ENCODE results near the gene EML1. TPM values are rescaled to one million over a fixed set of nuclear protein-coding genes. Genes with fewer than 3 reads are reported as not detected.
A peak's percentile ranks its signal among the peaks of the same experiment; 100 is the strongest.
"Not testable (repeated sequence)": the region's sequence is repeated elsewhere in the genome, so short reads cannot be mapped to it uniquely, and the experiment has no call there.

The EML1 gene
- total RNA-seq, 1 donor from 2014 or later = 92.9 TPM

DNA sequence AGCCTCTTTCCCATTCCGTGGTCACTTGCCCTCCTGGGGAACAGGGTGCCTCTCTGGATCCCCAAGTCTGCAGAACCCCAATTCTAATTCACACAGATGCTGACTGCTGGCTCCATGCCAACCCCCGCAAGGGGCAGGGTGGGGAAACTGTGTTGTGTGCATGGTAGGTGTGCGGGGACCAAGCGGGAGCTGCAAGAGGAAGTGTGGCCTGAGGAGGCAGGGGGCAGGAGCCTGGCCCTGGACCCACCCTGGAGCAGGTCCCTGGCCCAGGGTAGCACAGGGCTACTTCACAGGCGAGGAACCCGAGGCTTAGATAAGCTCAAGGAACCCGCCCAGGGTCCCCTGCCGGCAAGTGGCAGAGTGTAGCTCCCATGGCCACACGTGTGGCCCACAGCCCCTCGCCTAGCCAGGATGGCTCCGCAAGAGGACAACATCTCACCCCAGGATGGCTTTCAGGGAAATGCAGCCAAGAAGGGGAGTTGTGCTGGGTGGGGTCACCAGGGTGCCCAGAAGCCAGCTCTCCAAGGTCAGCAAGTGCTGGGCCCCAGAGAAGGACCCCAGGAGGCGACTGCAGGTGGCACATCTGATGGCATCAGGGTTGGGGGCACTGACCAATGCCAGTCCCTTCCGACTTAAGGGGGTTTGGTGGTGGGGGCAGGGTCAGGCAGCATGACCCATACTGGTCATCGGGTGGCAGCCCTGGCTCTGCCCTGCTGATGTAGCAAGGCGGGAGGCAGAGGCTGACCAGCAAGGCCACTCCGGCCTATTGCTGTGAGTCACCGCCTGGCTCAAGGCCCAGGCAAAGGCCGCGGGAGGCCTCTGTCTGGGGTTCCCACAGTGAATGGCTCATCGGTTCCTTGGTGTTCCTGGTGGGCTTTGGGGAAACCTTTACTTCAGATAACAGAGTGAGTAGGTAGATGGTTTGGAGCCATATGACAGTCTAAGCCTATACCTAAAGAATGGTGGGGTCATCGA lies 37.3 kb upstream of the EML1 start:
- DNase-seq = no peak

DNA sequence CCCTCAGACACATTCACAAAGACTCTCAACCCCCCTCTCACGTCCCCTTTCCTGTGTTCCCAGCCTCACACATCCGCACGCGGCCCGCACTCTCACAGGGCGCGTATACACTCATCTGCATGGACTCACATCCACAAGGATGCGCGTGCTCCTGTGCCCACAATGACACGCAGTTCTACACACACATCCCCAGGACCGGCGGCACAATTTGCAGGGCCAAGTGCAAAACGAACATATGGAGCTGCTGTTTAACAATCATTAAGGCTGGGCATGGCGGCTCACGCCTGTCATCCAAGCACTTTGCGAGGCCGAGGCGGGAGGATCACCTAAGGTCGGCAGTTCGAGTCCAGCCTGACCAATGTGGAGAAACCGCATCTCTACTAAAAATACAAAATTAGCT lies 36.4 kb upstream of the EML1 start:
- DNase-seq = no peak

DNA sequence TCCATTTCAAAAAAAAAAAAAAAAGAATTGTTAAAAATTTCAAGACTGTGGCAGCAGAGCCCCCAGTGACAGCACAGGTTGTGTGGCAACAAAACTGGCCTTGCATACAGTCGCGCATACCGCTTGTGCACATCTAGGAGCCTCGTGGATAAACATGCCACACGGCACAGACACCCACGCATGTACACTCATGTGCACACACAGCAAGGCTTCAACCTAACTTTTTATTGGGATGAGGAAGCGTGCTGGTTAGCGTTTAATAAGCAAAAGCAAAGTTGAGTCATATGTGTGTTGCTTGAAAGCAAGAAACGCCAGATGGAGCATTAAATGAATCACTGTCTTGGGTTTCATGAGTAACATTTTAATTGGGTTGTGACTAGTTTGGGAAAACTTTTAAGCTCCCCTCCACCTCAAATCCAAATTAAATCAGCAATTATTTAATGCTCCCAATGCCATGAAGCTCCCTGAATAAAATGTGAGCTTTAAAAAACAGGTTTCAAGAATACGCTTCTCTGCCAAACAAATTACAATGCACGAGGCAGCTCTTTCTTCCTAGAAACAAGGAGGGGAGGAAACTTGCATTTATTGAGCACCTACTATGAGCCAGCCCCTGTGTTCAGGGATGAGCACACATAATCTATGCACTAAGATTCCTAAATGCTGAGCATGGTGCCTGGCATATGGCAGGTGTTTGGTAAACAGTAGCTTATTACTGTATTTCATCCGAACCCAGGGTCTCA lies 35.7 kb upstream of the EML1 start:
- no peak for DNase-seq

GRCh38 chr14:99758121-99758821 lies 34.9 kb upstream of the EML1 start:
- DNase-seq = no peak

- DNase-seq = no peak
Observed at GRCh38 chr14:99758872-99759545, 34.2 kb upstream of the EML1 start.

GRCh38 chr14:99759546-99759925 lies 33.7 kb upstream of the EML1 start:
- no peak for DNase-seq

DNA sequence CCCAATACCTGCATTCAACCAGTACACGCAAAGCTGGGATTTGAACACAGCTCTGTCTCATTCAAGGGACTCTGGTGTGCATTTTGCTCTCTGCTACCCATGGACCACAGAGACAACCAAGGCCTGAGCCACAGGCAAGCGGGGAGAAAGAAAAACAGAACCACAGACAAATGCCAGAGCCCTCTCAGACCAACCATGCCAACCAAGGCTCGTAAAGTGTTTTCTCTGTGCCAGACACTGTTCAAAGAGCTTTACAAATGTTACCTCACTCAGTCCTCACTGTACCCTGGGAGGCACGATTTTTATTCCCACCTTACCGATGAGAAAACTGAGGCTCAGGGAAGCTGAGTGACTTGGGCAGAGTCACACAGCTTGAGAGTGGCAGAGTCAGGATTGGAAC lies 32.4 kb upstream of the EML1 start:
- no peak for DNase-seq

DNA sequence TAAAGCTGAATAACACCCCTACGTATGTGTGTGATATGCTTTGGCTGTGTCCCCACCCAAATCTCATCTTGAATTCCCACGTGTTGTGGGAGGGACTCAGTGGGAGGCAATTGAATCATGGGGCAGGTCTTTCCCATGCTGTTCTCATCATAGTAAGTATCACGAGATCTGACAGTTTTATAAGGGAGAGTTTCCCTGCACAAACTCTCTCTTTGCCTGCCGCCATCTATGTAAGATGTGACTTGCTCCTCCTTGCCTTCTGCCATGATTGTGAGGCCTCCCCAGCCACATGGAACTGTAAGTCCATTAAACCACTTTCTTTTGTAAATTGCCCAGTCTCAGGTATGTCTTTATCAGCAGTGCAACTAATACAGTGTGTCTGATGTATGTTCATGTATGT lies 30.3 kb upstream of the EML1 start:
- not testable (repeated sequence) for DNase-seq

- DNase-seq = no peak
Observed at GRCh38 chr14:99763527-99764221, 29.5 kb upstream of the EML1 start.

GRCh38 chr14:99764222-99764706 lies 28.9 kb upstream of the EML1 start:
- DNase-seq = no peak

GRCh38 chr14:99768381-99768780 lies 24.8 kb upstream of the EML1 start:
- peak; percentile 56 for DNase-seq

DNA sequence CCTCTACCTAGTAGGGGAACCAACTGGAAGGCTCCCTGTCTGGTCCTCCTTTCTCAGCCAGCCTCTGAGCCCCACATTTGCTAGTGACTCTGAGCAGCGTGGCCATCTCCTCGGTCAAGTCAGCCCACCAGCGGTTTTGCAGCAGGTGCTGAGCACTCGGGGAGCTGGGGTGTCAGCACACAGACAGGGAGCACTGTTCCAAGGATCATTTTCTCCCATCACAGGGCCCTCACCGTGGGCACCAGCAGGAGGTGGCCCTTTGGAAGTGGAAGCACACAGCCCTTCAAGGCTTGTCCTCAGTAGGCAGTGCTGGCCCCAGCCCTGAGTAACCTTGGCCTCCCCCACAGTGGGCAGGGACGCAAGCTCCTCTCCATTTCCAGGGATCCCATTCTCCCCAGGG lies 24.1 kb upstream of the EML1 start:
- DNase-seq = no peak

DNA sequence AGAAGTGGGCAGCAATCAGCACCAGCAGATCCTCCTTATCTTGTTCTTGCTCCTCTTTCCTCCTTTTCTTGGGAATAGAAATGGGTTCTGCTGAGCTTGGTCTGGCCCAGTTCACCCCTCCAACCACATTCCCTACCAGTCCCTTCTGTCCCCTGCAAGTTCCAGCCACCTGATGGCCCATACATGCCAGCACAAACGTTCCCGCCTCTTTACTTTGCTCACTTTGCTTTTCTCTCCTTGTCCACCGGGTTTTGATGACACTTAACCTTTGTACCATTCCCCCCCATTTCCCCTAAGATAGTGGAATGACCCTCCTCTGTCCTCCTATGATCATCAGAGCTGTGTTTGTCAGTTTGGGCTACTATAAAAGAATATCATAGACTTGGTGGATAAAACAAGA lies 23.4 kb upstream of the EML1 start:
- DNase-seq = no peak

- no peak for DNase-seq
Observed at GRCh38 chr14:99772371-99773283, 20.6 kb upstream of the EML1 start.

DNA sequence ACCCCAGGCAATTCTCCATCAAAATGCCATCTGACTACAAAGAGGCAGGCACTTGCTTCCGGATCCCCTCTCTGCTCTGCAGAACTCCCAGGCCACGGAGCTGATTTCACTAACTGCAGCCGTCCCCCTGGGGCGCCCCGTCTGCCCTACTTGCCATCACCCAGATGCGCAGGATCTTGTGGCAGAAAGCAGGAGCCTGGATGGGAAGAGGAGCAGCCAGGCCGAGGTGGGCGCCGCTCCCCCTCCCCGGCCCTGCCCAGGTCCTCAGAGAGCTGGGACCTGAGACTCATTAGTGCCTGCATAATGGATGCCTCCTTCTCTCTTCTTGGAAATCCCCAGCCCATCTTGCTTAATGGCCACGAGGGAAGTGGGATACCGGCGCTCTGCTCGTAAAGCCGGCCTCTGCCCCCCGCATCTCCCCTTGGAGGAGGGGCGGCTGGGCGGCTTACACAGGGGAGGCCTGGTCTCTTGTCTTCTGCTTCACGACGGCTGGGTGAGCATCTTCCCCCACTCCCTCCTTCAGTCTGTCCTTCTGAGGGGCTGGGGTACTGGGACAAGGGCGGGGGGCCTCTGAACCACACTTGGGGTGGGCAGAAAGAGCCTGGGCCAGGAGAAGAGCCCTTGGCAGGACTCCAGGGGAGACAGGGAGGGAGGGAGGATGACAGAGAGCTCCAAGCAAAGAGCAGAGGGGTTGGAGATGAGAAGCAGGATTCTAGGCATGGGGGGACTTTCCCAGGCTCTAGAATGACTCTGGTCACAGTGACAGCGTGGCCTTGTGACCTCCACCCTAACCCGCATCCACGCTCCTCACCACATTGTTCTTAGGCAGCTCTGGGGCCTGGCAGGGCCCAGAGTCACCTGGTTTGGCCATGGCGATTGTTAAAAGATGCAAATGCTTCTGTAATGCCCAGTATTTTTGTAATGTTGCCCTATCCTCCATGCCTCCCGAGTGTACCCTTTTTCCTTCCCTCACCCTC lies 19.4 kb upstream of the EML1 start:
- DNase-seq = no peak

DNA sequence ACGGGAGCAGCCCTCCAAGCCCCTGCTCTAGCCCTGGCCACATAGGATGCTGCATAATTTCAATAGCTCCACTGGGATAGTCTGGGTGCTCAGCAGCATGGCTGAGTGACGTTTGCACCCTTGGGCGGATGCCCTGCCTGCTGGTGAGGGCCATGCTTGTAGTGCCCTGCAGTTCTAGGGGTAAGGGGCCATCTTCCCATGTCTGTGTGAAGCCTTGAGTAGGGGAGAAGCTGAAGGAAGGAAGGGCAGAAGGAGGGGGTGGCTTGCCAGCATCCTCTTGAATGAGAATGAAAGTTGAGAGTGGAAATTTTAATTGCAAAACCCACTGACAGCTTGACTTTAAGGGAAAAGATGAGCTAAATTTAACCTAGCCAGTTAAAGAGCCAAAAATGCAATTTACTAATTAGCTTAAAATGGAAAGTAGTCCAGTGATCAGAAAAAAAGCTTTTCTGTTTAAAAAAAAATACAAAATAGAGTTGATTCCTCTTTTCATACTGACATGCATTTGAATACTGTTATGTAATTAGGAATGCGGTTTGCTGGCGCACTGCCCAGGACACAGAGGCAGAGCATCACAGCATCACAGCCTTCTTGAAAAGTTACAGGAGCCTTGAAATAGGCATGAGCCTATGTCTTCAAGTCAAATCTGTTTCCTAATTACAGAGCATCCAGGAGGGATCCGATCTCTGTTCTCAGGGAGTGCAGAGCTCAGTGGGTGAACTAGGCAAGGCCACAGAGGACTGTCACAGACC lies 18.5 kb upstream of the EML1 start:
- DNase-seq = peak; percentile 87

DNA sequence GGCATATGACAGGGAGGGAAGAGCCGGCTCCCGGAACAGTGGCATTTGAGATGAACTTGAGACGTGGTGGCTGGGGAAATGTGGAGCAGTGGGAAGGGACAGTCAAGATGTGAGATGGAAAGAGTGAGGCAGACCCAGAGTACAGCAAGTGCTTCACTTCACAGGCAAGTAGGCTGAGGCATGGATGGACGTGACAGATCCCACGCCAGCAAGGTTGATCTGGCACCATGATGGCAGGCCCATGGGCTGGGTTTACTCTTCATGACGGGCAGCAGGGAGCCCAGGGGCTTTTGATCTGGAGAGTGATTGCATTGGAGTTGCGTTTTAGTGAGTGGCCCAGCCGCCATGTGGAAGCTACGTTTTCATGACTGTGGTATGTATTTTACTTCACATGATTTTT lies 17.9 kb upstream of the EML1 start:
- DNase-seq = no peak

DNA sequence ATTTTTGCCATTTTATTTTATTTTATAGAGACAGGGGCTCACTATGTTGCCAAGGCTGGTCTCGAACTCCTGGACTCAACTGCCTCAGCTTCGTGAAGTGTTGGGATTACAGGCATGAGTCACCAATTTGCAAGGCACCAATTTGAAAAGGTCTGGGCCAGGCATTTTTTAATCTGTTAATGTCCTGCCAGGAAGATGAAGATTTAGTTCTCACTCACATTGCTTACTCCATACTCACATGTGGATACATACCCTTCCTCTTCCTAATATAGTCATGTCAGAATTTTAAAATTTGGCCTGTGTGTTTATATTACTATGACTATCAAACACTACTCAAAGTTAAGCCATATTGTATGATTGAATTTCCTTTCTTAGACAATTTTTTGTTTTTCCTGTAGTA lies 15.3 kb upstream of the EML1 start:
- DNase-seq = no peak

All from tongue (tissue), 2 donors.